ENCODE measurements around the gene CRYGD.
"Not testable (repeated sequence)": the region's sequence is repeated elsewhere in the genome, so short reads cannot be mapped to it uniquely, and the experiment has no call there.

CRYGD gene

DNA sequence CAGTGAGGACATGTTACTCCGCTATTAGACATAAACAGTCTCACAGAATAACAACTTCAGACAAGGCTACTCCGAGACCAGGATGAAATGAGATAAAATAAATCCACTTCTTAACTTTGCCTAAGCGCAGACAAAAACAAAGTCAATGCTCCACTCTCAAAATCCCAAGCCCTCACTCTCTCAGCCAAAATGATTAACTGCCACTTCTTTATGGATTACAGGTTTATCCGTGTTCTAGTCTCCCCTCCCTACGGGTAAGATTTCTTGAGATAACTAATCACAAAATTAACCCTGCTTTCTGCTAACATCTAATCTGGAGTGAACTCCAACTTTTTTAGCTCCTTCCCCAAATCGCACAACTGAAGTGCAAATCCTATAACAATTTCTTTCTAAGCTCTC lies 6.4 kb upstream of the CRYGD start:
- no peak for DNase-seq (ENCODE audit: low read depth in 2 of 3, low spot score in 1 of 3)

DNA sequence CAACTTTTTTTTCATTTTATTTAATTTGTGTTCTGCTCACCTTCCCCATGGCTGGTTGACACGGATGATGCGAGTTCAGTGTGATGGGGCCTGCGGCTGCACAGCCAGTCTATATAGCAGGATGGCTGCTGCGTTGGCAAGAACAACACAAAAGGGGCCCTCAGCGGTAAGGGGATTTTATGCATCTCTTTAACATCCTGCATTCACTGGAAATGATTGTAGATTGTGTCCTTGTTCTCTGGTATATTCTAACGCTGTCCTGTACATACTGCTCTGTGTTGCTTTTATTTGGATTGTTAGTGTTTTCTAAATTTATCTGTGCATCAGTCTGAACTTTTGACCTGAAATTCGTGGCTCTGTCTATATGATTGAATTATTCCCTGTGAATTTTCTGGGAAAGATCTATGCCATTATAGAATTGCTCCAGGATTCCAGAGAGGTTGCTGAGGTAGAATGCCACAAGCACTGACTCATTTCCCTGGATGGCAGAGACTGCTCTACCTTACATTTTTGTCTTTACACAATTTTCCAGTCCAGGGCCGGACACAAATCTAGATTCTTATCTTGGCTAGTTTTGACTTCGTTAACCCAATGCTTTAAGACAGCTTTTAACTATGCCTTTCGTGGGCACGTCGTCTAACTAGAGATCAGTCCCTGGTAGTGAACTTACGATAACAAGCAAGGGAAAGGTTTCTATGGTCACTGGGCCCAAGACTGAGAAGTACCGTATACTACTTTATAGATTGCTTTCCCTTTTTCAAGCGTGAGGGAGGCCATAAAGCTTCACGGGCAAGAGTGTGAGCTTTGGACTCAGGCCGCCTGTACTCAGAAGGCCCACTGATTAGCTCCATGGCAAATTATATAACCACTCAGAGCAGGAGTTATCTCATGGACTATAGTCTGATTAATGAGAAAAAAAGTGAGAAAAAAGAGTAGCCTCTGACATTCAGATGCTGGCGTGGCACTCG lies 5.7 kb upstream of the CRYGD start, which contains the start of gene CRYGC:
CRYGC (minus strand) TSS at position 85 of the 968 bp plus-strand sequence; CDS start at position 49, 36 bp downstream.
- DNase-seq (ENCODE audit: low read depth in 2 of 3, low spot score in 1 of 3): no peak

DNA sequence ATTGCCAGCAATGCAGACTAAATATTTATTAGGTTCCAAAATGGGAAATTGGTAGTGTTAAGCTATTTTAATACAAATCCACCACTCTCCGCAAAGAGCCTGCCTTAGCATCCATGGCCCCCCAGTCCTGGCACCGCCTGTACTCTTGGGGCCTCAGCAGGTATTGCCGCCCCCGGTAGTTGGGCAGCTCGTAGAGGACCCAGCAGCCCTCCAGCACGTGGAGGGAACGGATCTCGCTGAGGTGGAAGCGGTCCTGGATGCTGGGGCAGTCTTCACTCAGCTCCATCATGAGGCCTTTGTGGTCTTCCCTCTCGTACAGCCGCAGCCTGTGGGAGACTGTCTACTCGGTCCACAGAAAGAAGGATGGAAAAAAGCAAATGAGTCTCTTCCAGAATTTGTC lies 3.8 kb upstream of the CRYGD start:
- DNase-seq (ENCODE audit: low read depth in 2 of 3, low spot score in 1 of 3): no peak

DNA sequence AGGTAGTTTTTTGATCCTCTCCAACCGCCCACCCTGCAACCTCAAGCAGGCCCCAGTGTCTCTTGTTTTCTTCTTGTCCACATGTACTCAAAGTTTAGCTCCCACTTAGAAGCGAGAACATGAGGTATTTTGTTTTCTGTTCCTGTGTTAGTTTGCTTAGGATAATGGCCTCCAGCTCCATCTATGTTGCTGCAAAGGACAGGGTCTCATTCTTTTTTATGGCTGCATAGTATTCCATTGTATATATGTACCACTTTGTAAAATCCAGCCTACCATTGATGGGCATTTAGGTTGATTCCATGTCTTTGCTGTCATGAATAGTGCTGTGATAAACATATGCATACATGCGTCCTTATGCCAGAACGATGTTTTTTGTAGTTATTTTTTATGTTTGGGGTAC lies 2.8 kb upstream of the CRYGD start:
- no peak for DNase-seq (ENCODE audit: low read depth in 2 of 3, low spot score in 1 of 3)

DNA sequence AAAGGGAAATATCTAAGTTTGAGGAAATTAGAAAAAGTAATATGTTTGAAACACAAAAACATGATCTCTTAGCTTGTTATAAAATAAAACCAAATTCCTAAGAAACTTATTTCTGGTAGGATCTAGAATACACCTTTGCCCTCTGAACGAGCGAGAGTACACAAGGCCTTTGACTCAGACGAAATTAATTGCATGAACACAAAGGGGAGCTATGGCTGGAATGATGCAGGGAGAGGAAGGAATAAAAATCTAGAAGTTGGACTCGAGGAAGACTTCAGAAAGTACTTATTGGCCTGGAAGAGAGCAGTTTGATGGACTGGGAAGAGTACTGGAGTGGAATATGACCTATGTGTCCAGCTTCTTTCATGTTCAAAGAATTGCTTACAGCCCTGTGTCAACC lies 927 bp upstream of the CRYGD start:
- DNase-seq (ENCODE audit: low read depth in 2 of 3, low spot score in 1 of 3): no peak

DNA sequence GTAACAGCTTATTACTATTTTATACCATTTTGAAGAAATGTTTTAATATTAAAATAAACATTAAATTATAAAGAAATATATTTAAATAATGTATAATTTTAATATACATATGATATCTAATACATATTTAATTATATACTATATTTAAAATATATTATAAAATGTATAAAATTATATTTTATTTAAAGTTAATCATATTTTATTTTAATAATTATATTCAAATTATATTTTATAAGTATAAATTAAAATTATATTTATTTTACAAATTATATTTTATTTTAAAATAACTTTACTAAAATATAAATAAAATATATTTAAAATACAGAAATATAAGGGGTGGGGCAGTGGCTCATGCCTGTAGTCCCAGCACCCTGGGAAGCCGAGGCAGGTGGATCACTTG lies 2.1 kb downstream of the CRYGD start:
- DNase-seq (ENCODE audit: low read depth in 2 of 3, low spot score in 1 of 3): no peak

DNA sequence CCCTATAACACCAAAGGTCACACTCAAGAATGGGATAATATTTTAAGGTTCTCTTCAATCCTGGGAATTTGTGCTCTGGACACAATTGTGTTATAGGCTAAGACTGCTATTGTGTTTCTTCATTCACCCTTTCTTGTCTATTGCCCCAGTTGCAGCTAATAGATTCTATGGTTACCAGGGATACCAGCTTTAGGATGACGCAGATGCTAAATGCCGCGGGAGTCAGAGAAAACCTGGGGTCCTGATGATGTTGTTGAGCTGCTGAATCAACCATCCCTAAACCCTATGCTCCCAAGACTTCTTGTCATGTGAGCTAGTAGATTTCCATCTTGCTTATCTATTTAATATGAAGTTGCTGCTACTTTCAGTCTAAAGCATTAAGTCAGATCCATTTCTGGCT lies 5.4 kb downstream of the CRYGD start:
- no peak for DNase-seq (ENCODE audit: low read depth in 2 of 3, low spot score in 1 of 3)

DNA sequence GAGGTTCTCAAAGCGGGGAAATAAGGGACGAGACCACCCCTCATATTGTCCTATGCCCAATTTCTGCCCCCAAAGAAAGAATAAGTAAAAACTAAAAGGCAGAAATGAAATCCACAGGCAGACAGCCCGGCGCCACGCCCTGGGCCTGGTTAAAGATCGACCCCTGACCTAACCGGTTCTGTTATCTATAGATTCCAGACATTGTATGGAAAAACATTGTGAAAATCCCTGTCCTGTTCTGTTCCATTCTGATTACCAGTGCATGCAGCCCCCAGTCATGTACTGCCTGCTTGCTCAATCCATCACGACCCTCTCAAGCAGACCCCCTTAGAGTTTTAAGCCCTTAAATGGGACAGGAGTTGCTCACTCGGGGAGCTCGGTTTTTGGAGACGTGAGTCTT lies 6.9 kb downstream of the CRYGD start:
- DNase-seq (ENCODE audit: low read depth in 2 of 3, low spot score in 1 of 3): not testable (repeated sequence)

DNA sequence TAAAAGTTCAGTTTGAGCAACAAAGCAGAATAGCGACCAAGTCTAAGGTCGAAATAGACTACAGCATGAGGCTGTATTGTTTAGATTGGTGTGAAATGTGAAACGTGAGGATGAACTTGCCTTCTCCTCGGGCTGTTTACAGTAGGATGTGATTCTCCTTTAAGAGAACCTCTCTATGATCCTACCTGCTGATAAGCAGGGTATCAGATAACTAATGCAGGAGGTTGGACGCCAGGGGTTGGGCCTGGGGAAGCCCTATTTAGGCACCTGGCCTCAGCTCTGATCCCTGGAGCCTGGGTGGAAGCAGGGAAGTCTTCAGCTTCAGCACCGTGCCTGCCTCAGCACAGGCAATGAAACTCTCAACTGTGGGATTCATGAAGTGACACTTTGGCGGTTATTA lies 11.4 kb downstream of the CRYGD start:
- no peak for DNase-seq (ENCODE audit: low read depth in 2 of 3, low spot score in 1 of 3)

DNA sequence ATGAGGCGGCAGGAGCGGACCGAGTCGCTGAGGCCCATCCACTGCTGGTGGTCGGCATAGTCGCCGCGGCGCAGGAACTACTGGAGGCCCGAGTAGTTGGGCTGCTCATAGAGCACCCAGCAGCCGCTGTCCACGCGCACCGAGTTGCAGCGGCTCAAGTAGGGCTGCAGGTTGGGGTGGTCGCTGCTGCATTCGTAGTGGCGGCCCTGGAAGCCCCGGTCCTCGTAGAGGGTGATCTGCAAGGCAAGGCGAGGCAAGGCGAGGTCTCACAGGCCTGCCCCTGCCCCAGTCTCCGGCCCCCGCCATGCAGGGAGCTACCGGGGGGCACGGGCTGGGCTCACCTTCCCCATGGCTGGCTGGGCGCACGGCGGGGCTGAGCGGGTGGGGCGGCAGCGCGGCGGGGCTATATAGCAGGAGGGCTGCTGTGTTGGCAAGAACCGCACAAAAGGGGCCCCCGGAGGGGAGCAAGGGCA lies 12.0 kb downstream of the CRYGD start:
- not testable (repeated sequence) for DNase-seq (ENCODE audit: low read depth in 2 of 3, low spot score in 1 of 3)

DNA sequence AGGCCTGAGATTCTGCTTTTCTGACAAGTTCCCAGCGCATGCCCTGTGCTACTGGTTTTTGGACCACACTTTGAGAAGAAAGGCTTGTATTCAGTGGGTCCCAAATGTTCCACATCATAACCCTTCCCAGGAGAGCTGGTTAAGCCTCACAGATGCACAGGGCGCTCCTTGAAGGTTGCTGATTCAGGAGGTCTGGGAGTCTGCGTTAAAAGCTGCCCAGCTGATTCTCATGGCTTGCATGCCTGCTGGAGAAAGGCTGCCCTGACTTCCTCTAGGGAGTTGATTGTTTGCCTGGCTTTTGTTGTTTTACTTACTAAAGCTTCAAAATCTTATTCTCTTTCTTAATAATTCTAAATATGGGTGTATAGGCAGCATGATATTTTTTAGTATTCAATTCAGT lies 20.7 kb downstream of the CRYGD start:
- DNase-seq (ENCODE audit: low read depth in 2 of 3, low spot score in 1 of 3): no peak

DNA sequence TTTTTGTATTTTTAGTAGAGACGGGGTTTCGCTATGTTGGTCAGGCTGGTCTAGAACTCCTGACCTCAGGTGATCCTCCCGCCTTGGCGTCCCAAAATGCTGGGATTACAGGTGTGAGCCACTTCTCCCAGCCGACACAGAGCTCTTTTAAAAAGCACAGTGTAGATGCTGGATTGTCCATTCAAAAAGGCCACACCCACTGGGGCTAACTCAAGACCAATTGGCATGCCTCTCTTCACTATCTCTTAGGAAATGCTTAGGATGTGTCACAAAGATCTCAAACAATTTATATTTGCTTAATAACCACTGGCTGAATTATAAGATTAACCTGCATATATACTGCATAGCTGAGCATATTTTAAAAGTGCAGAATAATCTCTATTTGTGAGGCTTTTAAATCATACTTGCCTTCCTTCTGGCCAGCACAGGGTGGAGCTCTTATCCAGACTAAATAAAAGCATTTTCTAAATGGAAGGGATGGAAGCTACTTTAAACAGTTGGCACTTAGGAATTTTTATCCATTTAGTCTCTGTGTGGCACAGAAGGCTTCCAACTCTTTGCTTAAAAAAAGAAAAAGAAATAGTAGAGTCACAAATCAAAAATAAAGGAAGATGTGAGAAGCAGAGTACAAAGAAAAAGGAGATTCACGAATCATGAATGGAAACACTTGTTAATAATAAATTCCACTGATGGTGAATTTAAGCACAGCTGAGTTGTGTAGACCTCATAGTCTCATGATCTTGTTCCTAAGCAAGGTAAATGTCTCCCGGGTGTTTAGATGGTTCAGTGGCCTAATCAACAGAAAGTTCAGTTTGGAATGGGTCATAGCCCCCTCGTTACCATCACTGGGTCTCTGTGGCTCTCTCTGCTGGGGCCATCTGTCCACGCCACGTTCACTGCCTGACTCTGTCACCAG lies 22.4 kb downstream of the CRYGD start:
- no peak for DNase-seq (ENCODE audit: low read depth in 2 of 3, low spot score in 1 of 3)

DNA sequence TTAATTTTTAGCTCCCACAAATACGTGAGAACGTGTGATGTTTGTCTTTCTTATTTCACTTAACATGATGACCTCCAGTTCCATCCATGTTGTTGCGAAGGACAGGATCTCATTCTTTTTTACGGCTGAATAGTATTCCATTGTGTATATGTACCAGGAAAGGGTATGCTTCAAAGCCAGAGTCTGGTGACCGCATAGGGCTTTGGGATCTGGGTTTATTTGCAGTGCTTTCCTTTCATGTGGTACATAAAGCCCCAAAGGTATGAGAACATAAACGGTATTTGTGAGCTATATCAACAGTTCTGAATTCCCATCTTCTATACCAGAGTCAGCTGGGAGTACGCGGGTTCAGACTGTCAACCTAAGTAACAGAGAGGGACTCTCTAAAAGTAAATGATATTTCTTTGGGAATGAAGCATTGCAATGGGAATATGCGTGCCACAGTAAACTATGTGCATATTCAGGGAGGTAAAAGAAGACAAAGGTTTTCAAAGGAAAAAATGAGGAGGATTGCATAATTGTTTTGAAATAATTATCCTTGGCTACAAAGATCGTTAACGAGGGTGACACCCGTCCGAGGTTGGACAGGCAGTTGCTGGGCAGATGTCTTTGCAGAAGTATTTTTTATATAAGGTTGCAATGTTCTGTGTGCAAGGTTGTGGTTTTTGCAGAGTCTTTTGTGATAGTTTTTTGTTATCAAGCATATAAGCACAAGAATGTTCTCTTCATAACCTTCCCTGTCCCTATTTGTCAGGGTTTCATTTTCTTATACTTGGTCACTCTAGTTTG lies 24.4 kb downstream of the CRYGD start:
- no peak for DNase-seq (ENCODE audit: low read depth in 2 of 3, low spot score in 1 of 3)

DNA sequence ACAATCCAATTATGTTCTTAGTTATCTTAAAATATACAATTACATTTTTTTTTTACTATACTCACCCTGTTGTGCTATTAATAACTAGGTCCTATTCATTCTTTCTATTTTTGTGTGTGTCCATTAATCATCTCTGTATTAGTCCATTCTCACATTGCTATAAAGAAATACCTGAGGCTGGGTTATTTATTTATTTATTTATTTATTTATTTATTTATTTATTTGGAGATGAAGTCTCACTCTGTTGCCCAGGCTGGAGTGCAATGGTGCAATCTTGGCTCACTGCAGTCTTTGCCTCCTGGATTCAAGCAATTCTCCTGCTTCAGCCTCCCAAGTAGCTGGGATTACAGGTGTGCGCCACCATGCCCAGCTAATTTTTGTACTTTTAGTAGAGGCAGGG lies 25.6 kb downstream of the CRYGD start:
- DNase-seq (ENCODE audit: low read depth in 2 of 3, low spot score in 1 of 3): not testable (repeated sequence)

DNA sequence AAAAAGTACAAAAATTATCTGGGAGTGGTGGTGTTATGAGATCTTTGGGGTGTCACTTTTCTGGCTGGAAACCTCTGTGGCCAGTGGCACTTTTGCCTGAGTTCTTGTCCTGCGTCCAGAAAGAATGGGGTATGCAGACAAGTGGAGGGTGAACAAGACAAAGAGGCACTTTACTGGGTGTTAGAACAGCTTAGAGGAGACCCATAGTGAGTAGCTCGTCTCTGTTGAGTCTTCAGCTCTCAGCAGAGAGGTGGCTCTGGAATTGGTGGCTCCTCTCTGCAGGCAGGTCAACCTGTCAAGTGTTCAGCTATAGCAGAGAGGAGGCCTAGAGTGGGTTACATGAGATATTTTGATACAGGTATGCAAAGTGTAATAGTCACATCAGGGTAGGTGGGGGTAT lies 26.1 kb downstream of the CRYGD start:
- no peak for DNase-seq (ENCODE audit: low read depth in 2 of 3, low spot score in 1 of 3)

DNA sequence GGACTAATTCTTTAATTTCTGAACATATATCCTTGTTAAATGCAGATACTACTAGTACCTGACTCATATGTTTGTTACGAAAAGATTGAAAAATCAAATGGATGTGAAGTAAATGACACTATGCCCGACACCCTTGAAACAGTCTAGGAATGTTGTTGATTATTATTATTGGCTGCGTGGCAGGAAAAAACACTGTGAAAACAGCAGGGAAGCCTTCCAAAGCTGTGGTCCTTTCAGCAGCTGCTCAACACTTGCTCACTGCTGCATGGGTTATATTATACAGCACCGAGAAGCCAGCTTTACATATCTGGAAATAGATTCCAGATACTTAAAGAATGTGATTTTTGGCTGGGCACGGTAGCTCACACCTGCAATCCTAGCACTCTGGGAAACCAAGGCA lies 26.5 kb downstream of the CRYGD start:
- DNase-seq (ENCODE audit: low read depth in 2 of 3, low spot score in 1 of 3): no peak

DNA sequence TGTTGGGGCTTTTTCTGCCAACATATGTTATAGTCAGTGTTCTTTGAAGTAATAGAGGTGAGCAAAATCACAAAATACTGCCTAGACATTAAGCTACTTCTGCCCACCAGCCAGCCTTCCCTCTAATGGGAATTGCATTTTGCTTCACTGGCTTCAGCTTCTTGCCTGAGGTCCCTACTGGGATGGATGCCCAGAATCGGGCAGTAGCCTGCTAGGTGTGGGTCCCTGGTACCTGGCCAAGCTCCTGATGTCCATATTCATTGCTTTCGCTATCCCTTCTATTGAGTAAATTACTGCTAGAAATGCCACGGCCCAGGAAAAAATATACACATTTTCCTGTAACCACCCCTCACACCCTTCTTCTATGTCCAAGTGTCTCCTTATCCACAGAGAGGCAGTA lies 27.0 kb downstream of the CRYGD start:
- DNase-seq (ENCODE audit: low read depth in 2 of 3, low spot score in 1 of 3): no peak

DNA sequence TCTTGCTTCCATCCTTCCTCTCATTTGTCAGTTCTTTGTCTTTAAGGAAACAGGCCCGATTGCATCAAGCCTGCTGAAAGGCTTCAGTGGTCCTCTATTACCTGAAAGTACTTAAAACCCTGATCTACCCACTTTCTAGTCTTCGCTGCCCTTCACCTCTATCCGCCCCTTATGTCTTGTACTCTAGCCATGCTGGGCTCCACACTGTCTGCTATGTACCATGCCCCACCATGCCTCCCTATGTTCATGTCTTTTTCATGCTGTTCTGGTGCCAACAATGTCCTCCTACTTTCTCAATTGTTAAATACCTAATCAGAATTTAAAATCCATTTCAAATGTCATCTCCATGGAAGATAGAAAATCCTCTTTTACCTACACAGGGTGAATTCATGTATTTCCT lies 28.2 kb downstream of the CRYGD start:
- DNase-seq (ENCODE audit: low read depth in 2 of 3, low spot score in 1 of 3): no peak

DNA sequence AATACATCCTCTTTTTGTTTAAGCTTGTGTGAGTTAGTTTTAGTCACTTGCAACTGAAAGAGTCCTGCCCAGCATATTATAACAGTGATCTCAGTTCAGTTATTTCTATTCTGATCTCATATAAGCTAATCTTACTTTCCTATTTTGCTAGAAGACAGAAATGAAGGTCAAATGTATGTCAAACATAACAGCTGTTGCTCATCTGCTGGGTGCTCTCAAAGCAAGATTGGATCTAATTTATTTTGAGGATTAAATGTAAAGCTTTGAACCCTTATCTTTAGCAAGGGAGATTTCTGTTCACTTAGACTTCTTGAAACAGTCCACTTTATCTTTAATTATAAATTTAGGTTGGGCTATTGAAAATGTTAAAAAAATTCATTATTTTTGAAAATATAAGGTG lies 31.2 kb downstream of the CRYGD start:
- DNase-seq (ENCODE audit: low read depth in 2 of 3, low spot score in 1 of 3): no peak

DNA sequence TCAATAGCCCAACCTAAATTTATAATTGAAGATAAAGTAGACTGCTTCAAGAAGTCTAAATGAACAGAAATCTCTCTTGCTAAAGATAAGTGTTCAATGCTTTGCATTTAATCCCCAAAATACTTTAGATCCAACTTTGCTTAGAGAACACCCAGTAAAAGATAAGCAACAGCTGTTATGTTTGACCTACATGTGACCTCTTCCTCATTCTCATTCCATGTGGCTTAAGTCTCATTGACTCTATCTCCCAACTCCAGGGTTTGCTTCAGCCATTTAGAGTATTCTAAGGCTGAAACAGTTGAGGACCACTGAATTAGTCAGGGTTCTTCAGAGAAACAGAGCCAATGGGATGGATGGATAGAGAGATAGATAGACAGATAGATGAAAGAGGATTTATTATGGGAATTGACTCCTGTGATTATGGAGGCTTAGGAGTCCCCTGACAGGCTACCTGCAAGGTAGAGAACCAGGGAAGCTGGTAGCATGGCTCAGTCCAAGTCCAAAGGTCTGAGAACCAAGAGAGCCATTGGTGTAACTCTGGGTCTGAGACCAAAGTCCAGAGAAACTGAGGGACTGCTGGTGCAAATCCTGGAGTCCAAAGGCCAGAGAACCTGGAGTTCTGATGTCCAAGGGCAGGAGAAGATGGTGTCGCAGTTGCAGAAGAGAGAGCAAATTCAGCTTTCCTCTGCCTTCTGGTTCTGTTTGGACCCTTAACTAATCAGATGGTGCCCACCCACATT lies 32.1 kb downstream of the CRYGD start:
- no peak for DNase-seq (ENCODE audit: low read depth in 2 of 3, low spot score in 1 of 3)
